HCT116 (cell line): Measurements from ENCODE around the gene CHRD. TPM values are rescaled to one million over a fixed set of nuclear protein-coding genes. Genes with fewer than 3 reads are reported as not detected.

Source experiments
- ATAC-seq: fragments of 200-7000 bp; cut with Tn5 transposase; 2 replicates; pipeline ENCODE4 v1.9.1; 2020; ENCODE audit warnings: mild to moderate bottlenecking, moderate library complexity
- BruUV-seq: library from RNA; stranded (reverse); fragments of 400-500 nt; replicated peaks from 2 replicates; lab custom pipeline; 2021; lab: Mats Ljungman, UMichigan
- CTCF ChIA-PET: fragments of 300-600 bp; sonication (Branson Sonifier 250); formaldehyde crosslinking; loops from one replicate; lab custom pipeline; 2021; ENCODE audit warnings: antibody characterized with exemption; lab: Charles Lee
- POLR2A ChIA-PET: fragments of 300-600, 350-600 bp; sonication (Branson Sonifier 250); formaldehyde crosslinking; loops from one replicate; lab custom pipeline; 2021; ENCODE audit warnings: antibody characterized with exemption; lab: Charles Lee
- RAD21 ChIA-PET, 2 experiments: fragments of 300-600 bp; sonication (Branson Sonifier 250); formaldehyde crosslinking; loops; one replicate each; lab custom pipeline; 2023; ENCODE audit warnings: low total read pairs in 2 of 2; ENCODE audit not compliant: uncharacterized antibody in 2 of 2, unreplicated experiment in 2 of 2, low non-redundant PET in 1 of 2; lab: Charles Lee
- DNase-seq: peaks from one replicate; pipeline ENCODE4 v3.0.0-alpha.2; 2010; ENCODE audit warnings: low read depth, low spot score
- H2AFZ ChIP-seq: fragments of 200-600 bp; shearing (Covaris generic), sonication (generic); 2 replicates; pipeline ENCODE4 v1.6.1; 2017; ENCODE audit warnings: low read depth, mixed run types, mixed read lengths, antibody characterized with exemption, low read length; ENCODE audit not compliant: poor library complexity, severe bottlenecking
- H3K27ac ChIP-seq: 2 replicates; pipeline ENCODE4 v1.5.1; 2012; ENCODE audit warnings: low read depth, low read length
- H3K27me3 ChIP-seq: fragments of 200-600 bp; sonication (generic); 2 replicates; pipeline ENCODE4 v1.6.1; 2016; ENCODE audit warnings: mixed run types, low read length, mixed read lengths; ENCODE audit not compliant: insufficient read depth
- H3K36me3 ChIP-seq, 2 experiments: fragments of 200-500 bp in 1 of 2; fragments of 200-600 bp in 1 of 2; sonication (Bioruptor generic) in 1 of 2; sonication (generic) in 1 of 2; 2 replicates each; pipeline versions ENCODE4 v1.5.1 to v1.6.1; 2014 to 2016; ENCODE audit warnings: low read length in 2 of 2, inconsistent platforms in 1 of 2, mixed read lengths in 1 of 2, mixed run types in 1 of 2; ENCODE audit not compliant: insufficient read depth in 2 of 2, control insufficient read depth in 1 of 2
- H3K4me1 ChIP-seq, 2 experiments: fragments of 200-600 bp in 1 of 2; sonication (generic) in 1 of 2; 2 replicates each; pipeline versions ENCODE4 v1.5.1 to v1.6.1; 2012 to 2017; ENCODE audit warnings: low read length in 2 of 2, inconsistent platforms in 1 of 2, mild to moderate bottlenecking in 1 of 2, mixed read lengths in 1 of 2, mixed run types in 1 of 2, moderate library complexity in 1 of 2; ENCODE audit not compliant: insufficient read depth in 2 of 2, control insufficient read depth in 1 of 2
- H3K4me2 ChIP-seq: fragments of 200-600 bp; sonication (generic); 2 replicates; pipeline ENCODE4 v1.6.1; 2017; ENCODE audit warnings: mixed run types, low read length, mixed read lengths
- H3K4me3 ChIP-seq, 2 experiments: fragments of 200-600 bp in 1 of 2; sonication (generic) in 1 of 2; replicated peaks in 1 of 2; 2 replicates each; pipeline ENCODE4 v1.5.1; 2011 to 2016; ENCODE audit warnings: low read length in 2 of 2, control low read depth in 1 of 2, low read depth in 1 of 2, mild to moderate bottlenecking in 1 of 2, mixed read lengths in 1 of 2, mixed run types in 1 of 2
- H3K79me2 ChIP-seq: fragments of 200-600 bp; sonication (generic); 2 replicates; pipeline ENCODE4 v1.6.1; 2017; ENCODE audit warnings: mild to moderate bottlenecking, mixed run types, low read length, moderate library complexity, mixed read lengths; ENCODE audit not compliant: insufficient read depth
- H3K9ac ChIP-seq: fragments of 200-600 bp; sonication (generic); 2 replicates; pipeline ENCODE4 v1.6.1; 2016; ENCODE audit warnings: low read length, mixed read lengths
- H3K9me2 ChIP-seq: fragments of 200-600 bp; sonication (generic), shearing (Covaris generic); 2 replicates; pipeline ENCODE4 v1.6.1; 2017; ENCODE audit warnings: mixed run types, mild to moderate bottlenecking, moderate library complexity; ENCODE audit not compliant: insufficient read depth
- H3K9me3 ChIP-seq, 2 experiments: fragments of 200-500 bp in 1 of 2; fragments of 200-600 bp in 1 of 2; sonication (Bioruptor generic) in 1 of 2; sonication (generic) in 1 of 2; 2 replicates each; pipeline ENCODE4 v1.6.1; 2014 to 2017; ENCODE audit warnings: low read length in 2 of 2, mixed read lengths in 2 of 2, inconsistent platforms in 1 of 2, low read depth in 1 of 2, mild to moderate bottlenecking in 1 of 2, mixed run types in 1 of 2, moderate library complexity in 1 of 2; ENCODE audit not compliant: control insufficient read depth in 1 of 2, insufficient read depth in 1 of 2
- H4K20me1 ChIP-seq: fragments of 200-600 bp; sonication (generic), shearing (Covaris generic); 2 replicates; pipeline ENCODE4 v1.6.1; 2017; ENCODE audit warnings: mixed run types, mild to moderate bottlenecking, moderate library complexity; ENCODE audit not compliant: insufficient read depth
- CBX3 ChIP-seq: IDR thresholded peaks from 2 replicates; pipeline ENCODE4 v1.6.1; 2012; ENCODE audit warnings: low read depth
- CEBPB ChIP-seq: IDR thresholded peaks from 2 replicates; pipeline ENCODE4 v1.6.1; 2012; ENCODE audit warnings: low read depth
- EGR1 ChIP-seq: IDR thresholded peaks from 2 replicates; pipeline ENCODE4 v1.6.1; 2012; ENCODE audit warnings: low read depth
- ELF1 ChIP-seq: IDR thresholded peaks from 2 replicates; pipeline ENCODE4 v1.6.1; 2012; ENCODE audit warnings: low read depth, borderline replicate concordance
- EZH2phosphoT487 ChIP-seq: fragments of 200-600 bp; IDR thresholded peaks from 2 replicates; pipeline ENCODE4 v1.6.1; 2018; ENCODE audit warnings: antibody characterized with exemption, borderline replicate concordance
- FOSL1 ChIP-seq: IDR thresholded peaks from 2 replicates; pipeline ENCODE4 v1.6.1; 2012; ENCODE audit warnings: low read depth
- JUND ChIP-seq: IDR thresholded peaks from 2 replicates; pipeline ENCODE4 v1.6.1; 2012
- MAX ChIP-seq: IDR thresholded peaks from 2 replicates; pipeline ENCODE4 v1.6.1; 2012
- POLR2A ChIP-seq: IDR thresholded peaks from 2 replicates; pipeline ENCODE4 v1.7.0; 2011; ENCODE audit warnings: borderline replicate concordance; ENCODE audit not compliant: insufficient read depth, insufficient read length; ENCODE audit errors: extremely low read depth
- POLR2AphosphoS5 ChIP-seq: IDR thresholded peaks from 2 replicates; pipeline ENCODE4 v1.6.1; 2011; ENCODE audit warnings: mild to moderate bottlenecking, low read depth, low read length, moderate library complexity
- SIN3A ChIP-seq: IDR thresholded peaks from 2 replicates; pipeline ENCODE4 v1.6.1; 2012; ENCODE audit warnings: low read depth
- SP1 ChIP-seq: IDR thresholded peaks from 2 replicates; pipeline ENCODE4 v1.6.1; 2012; ENCODE audit warnings: low read depth
- TCF7L2 ChIP-seq: IDR thresholded peaks from 2 replicates; pipeline ENCODE4 v1.7.0; 2011; ENCODE audit warnings: borderline replicate concordance, inconsistent platforms; ENCODE audit not compliant: insufficient read depth, insufficient read length; ENCODE audit errors: extremely low read depth
- ZFX ChIP-seq: fragments of 450-650 bp; IDR thresholded peaks from 2 replicates; pipeline ENCODE4 v1.6.1; 2017
- ZNF274 ChIP-seq: fragments of 200-500 bp; sonication (Bioruptor generic); IDR thresholded peaks from 2 replicates; pipeline ENCODE4 v1.6.1; 2014; ENCODE audit warnings: mild to moderate bottlenecking, low read depth, low read length, inconsistent platforms
- intact Hi-C: fragments of 100-400 bp; cut with micrococcal nuclease; formaldehyde crosslinking; loops from 2 replicates; pipeline ENCODE4 v1.10.0; 2022
- total RNA-seq: library from RNA; stranded (reverse); gene quantifications from one replicate; pipeline ENCODE4 v1.2.1, GENCODE V29; 2021; ENCODE audit not compliant: unreplicated experiment
- TF ChIP-seq, protein P1 (sequence below), 3 experiments: fragments of 200-600 bp in 1 of 3; sonication (generic) in 1 of 3; IDR thresholded peaks in 2 of 3; conservative IDR thresholded peaks in 1 of 3; 2 replicates each; pipeline ENCODE4 v1.5.1; 2012 to 2017; ENCODE audit warnings: low read depth in 2 of 3, low read length in 2 of 3, antibody characterized with exemption in 1 of 3, borderline replicate concordance in 1 of 3, control low read depth in 1 of 3, mild to moderate bottlenecking in 1 of 3, mixed read lengths in 1 of 3, mixed run types in 1 of 3, moderate library complexity in 1 of 3; ENCODE audit not compliant: insufficient read depth in 1 of 3
- TF ChIP-seq, protein P2 (sequence below): IDR thresholded peaks from 2 replicates; pipeline ENCODE4 v1.6.1; 2012
- TF ChIP-seq, protein P3 (sequence below): IDR thresholded peaks from 2 replicates; pipeline ENCODE4 v1.6.1; 2012; ENCODE audit warnings: low read depth

Gene CHRD
- total RNA-seq, 1 experiment from 2014 or later, result 8.0 TPM

- TF ChIP-seq, protein P1, sequence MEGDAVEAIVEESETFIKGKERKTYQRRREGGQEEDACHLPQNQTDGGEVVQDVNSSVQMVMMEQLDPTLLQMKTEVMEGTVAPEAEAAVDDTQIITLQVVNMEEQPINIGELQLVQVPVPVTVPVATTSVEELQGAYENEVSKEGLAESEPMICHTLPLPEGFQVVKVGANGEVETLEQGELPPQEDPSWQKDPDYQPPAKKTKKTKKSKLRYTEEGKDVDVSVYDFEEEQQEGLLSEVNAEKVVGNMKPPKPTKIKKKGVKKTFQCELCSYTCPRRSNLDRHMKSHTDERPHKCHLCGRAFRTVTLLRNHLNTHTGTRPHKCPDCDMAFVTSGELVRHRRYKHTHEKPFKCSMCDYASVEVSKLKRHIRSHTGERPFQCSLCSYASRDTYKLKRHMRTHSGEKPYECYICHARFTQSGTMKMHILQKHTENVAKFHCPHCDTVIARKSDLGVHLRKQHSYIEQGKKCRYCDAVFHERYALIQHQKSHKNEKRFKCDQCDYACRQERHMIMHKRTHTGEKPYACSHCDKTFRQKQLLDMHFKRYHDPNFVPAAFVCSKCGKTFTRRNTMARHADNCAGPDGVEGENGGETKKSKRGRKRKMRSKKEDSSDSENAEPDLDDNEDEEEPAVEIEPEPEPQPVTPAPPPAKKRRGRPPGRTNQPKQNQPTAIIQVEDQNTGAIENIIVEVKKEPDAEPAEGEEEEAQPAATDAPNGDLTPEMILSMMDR (IDR thresholded peaks at IDR 0.05 in 2 of 3, conservative IDR thresholded peaks at IDR 0.05 in 1 of 3; ENCODE audit: borderline replicate concordance in 1 of 3, insufficient read depth in 1 of 3, low read depth in 2 of 3, low read length in 2 of 3), result no peak
Observed at GRCh38 chr3:184337981-184338380, 41.9 kb upstream of the CHRD start (continued).

- Histone ChIP-seq H3K27me3 (no peaks in the 10 kb centered on the region), H3K4me2 (no peak overlapping the region), H3K9me3 (no peaks in the 10 kb centered on the region), H4K20me1 (peaks cover 17% of the 10 kb centered on the region; the same call in 1 of the 2 replicates), H3K27ac (no peak overlapping the region), H3K36me3 (peaks cover 15 to 18% of the 10 kb centered on the region in 2 experiments; a peak in 3 of 4 replicates), H3K79me2 (peaks cover 23% of the 10 kb centered on the region; the same call in 1 of the 2 replicates), H3K4me1 (peaks cover 2 to 40% of the 10 kb centered on the region in 2 experiments; a peak in 3 of 4 replicates), H3K4me3 (no peak overlapping the region), H3K9ac (no peak overlapping the region), H3K9me2 (no peaks in the 10 kb centered on the region), H2AFZ (no peak overlapping the region)
- TF ChIP-seq JUND (no peak), SIN3A (no peak), CEBPB (no peak), EZH2phosphoT487 (no peak), ELF1 (no peak), TCF7L2 (no peak), MAX (no peak), EGR1 (no peak), CBX3 (no peak), POLR2A (no peak), ZFX (no peak), ZNF274 (no peak), FOSL1 (no peak), SP1 (no peak), POLR2AphosphoS5 (no peak)
- TF ChIP-seq, protein P2, sequence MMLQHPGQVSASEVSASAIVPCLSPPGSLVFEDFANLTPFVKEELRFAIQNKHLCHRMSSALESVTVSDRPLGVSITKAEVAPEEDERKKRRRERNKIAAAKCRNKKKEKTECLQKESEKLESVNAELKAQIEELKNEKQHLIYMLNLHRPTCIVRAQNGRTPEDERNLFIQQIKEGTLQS, result no peak
- TF ChIP-seq, protein P3, sequence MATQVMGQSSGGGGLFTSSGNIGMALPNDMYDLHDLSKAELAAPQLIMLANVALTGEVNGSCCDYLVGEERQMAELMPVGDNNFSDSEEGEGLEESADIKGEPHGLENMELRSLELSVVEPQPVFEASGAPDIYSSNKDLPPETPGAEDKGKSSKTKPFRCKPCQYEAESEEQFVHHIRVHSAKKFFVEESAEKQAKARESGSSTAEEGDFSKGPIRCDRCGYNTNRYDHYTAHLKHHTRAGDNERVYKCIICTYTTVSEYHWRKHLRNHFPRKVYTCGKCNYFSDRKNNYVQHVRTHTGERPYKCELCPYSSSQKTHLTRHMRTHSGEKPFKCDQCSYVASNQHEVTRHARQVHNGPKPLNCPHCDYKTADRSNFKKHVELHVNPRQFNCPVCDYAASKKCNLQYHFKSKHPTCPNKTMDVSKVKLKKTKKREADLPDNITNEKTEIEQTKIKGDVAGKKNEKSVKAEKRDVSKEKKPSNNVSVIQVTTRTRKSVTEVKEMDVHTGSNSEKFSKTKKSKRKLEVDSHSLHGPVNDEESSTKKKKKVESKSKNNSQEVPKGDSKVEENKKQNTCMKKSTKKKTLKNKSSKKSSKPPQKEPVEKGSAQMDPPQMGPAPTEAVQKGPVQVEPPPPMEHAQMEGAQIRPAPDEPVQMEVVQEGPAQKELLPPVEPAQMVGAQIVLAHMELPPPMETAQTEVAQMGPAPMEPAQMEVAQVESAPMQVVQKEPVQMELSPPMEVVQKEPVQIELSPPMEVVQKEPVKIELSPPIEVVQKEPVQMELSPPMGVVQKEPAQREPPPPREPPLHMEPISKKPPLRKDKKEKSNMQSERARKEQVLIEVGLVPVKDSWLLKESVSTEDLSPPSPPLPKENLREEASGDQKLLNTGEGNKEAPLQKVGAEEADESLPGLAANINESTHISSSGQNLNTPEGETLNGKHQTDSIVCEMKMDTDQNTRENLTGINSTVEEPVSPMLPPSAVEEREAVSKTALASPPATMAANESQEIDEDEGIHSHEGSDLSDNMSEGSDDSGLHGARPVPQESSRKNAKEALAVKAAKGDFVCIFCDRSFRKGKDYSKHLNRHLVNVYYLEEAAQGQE, result no peak
- intact Hi-C loops, result no loop called here
- ChIA-PET RAD21 (no interaction called here), POLR2A (no interaction called here), CTCF (no interaction called here)
- BruUV-seq, result no TSS peak
- no peak for ATAC-seq
- no peak for DNase-seq
Observed at GRCh38 chr3:184338511-184338945, 41.3 kb upstream of the CHRD start.
